Measurements from ENCODE around the gene PAX3.

PAX3 gene

GRCh38 chr2:222208010-222208690 is 90.6 kb downstream of the PAX3 start:
- no peaks in the 10 kb centered on the region for H3K79me2 ChIP-seq (ENCODE audit: insufficient read depth, low read length)

DNA sequence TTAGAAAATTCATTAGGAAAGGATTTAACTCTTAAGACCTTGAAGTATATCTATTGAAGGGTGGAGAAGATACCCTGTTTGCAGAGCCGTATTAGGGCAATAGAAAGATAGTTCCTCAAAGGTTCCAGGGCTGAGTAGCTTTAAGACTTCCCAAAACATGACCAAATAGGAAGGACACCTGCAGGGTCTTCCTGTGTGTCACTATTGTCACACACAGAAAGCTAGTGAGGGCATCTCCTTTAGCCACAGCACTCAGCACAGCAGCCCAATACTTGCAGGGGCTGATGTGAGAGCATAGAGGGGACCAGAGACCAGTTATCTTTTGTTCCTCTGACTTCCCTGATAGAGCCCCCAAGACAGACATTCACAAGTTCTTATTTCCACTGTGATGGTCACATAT is 93.7 kb downstream of the PAX3 start:
- H3K4me2 ChIP-seq (ENCODE audit: low read depth, low read length, poor library complexity, severe bottlenecking), result no peak overlapping the region
- H3K4me3 ChIP-seq (ENCODE audit: insufficient read depth, low read length, poor library complexity, severe bottlenecking), result no peak overlapping the region
- no peaks in the 10 kb centered on the region for H3K79me2 ChIP-seq (ENCODE audit: insufficient read depth, low read length)
- no peak overlapping the region for H3K9ac ChIP-seq (ENCODE audit: low read length)
- H3K9me3 ChIP-seq (ENCODE audit: insufficient read depth, low read length), result no peaks in the 10 kb centered on the region
- no peak overlapping the region for H2AFZ ChIP-seq (ENCODE audit: low read depth, low read length, severe bottlenecking)
- H3K36me3 ChIP-seq (ENCODE audit: low read length), result no peaks in the 10 kb centered on the region
- H4K20me1 ChIP-seq (ENCODE audit: low read depth, low read length), result no peaks in the 10 kb centered on the region
- H3F3A ChIP-seq (ENCODE audit: insufficient read depth), result no peaks in the 10 kb centered on the region
- TF ChIP-seq EZH2phosphoT487 (conservative IDR thresholded peaks at IDR 0.05; ENCODE audit: low read length), result no peak
- TF ChIP-seq, protein P1, sequence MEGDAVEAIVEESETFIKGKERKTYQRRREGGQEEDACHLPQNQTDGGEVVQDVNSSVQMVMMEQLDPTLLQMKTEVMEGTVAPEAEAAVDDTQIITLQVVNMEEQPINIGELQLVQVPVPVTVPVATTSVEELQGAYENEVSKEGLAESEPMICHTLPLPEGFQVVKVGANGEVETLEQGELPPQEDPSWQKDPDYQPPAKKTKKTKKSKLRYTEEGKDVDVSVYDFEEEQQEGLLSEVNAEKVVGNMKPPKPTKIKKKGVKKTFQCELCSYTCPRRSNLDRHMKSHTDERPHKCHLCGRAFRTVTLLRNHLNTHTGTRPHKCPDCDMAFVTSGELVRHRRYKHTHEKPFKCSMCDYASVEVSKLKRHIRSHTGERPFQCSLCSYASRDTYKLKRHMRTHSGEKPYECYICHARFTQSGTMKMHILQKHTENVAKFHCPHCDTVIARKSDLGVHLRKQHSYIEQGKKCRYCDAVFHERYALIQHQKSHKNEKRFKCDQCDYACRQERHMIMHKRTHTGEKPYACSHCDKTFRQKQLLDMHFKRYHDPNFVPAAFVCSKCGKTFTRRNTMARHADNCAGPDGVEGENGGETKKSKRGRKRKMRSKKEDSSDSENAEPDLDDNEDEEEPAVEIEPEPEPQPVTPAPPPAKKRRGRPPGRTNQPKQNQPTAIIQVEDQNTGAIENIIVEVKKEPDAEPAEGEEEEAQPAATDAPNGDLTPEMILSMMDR (IDR thresholded peaks at IDR 0.05; ENCODE audit: insufficient read depth, low read length, poor library complexity, severe bottlenecking), result no peak
- H3K27ac ChIP-seq (ENCODE audit: low read depth, low read length), result no peak overlapping the region
- H3K27me3 ChIP-seq (ENCODE audit: low read length), result no peaks in the 10 kb centered on the region
- no peaks in the 10 kb centered on the region for H3K9me2 ChIP-seq (replicated peaks; ENCODE audit: insufficient read depth, low read length)

More at GRCh38 chr2:222208010-222208690, 90.6 kb downstream of the PAX3 start:
- Histone ChIP-seq H3K9me3 (ENCODE audit: insufficient read depth, low read length) (no peaks in the 10 kb centered on the region), H3K27me3 (ENCODE audit: low read length) (no peaks in the 10 kb centered on the region), H2AFZ (ENCODE audit: low read depth, low read length, severe bottlenecking) (no peak overlapping the region), H4K20me1 (ENCODE audit: low read depth, low read length) (no peaks in the 10 kb centered on the region), H3K4me3 (ENCODE audit: insufficient read depth, low read length, poor library complexity, severe bottlenecking) (no peak overlapping the region), H3K36me3 (ENCODE audit: low read length) (no peaks in the 10 kb centered on the region), H3K4me2 (ENCODE audit: low read depth, low read length, poor library complexity, severe bottlenecking) (no peak overlapping the region), H3F3A (ENCODE audit: insufficient read depth) (no peaks in the 10 kb centered on the region), H3K9me2 (replicated peaks; ENCODE audit: insufficient read depth, low read length) (no peaks in the 10 kb centered on the region), H3K27ac (ENCODE audit: low read depth, low read length) (no peak overlapping the region), H3K9ac (ENCODE audit: low read length) (no peak overlapping the region)
- no peak for TF ChIP-seq EZH2phosphoT487 (conservative IDR thresholded peaks at IDR 0.05; ENCODE audit: low read length)
- TF ChIP-seq, protein P1 (IDR thresholded peaks at IDR 0.05; ENCODE audit: insufficient read depth, low read length, poor library complexity, severe bottlenecking), result no peak

- Histone ChIP-seq H3K27ac (ENCODE audit: low read depth, low read length) (no peak overlapping the region), H3K79me2 (ENCODE audit: insufficient read depth, low read length) (no peaks in the 10 kb centered on the region), H3K36me3 (ENCODE audit: low read length) (no peaks in the 10 kb centered on the region), H3K9me2 (replicated peaks; ENCODE audit: insufficient read depth, low read length) (no peaks in the 10 kb centered on the region), H2AFZ (ENCODE audit: low read depth, low read length, severe bottlenecking) (no peak overlapping the region), H3F3A (ENCODE audit: insufficient read depth) (no peaks in the 10 kb centered on the region), H3K4me3 (ENCODE audit: insufficient read depth, low read length, poor library complexity, severe bottlenecking) (no peak overlapping the region), H3K9ac (ENCODE audit: low read length) (no peak overlapping the region), H4K20me1 (ENCODE audit: low read depth, low read length) (no peaks in the 10 kb centered on the region), H3K4me2 (ENCODE audit: low read depth, low read length, poor library complexity, severe bottlenecking) (no peak overlapping the region), H3K9me3 (ENCODE audit: insufficient read depth, low read length) (no peaks in the 10 kb centered on the region), H3K27me3 (ENCODE audit: low read length) (no peaks in the 10 kb centered on the region)
- TF ChIP-seq, protein P1 (IDR thresholded peaks at IDR 0.05; ENCODE audit: insufficient read depth, low read length, poor library complexity, severe bottlenecking), result no peak
- TF ChIP-seq EZH2phosphoT487 (conservative IDR thresholded peaks at IDR 0.05; ENCODE audit: low read length), result no peak
These were observed 95.8 kb downstream of the PAX3 start for GRCh38 chr2:222203041-222203440.
